CD4-positive, CD25-positive, alpha-beta regulatory T cell (primary cell): ENCODE measurements around the gene LGALS14. TPM values are rescaled to one million over a fixed set of nuclear protein-coding genes. Genes with fewer than 3 reads are reported as not detected.
"Not testable (repeated sequence)": the region's sequence is repeated elsewhere in the genome, so short reads cannot be mapped to it uniquely, and the experiment has no call there.

ENCODE experiments used
- ATAC-seq, 2 donors: fragments of 150-1000 bp; cut with Tn5 transposase; one replicate each; pipeline ENCODE4 v1.10.0; 2021; ENCODE audit warnings: low read depth in 2 of 2, moderate number of reproducible peaks in 2 of 2, moderate library complexity in 1 of 2
- DNase-seq, 3 donors: peaks; one replicate each; pipeline versions ENCODE4 v3.0.0 to v3.0.0-alpha.2; 2012 to 2022; ENCODE audit warnings: mixed read lengths in 1 of 3
- H3K27ac ChIP-seq: one replicate; pipeline ENCODE4 v1.7.0; 2013; ENCODE audit warnings: mild to moderate bottlenecking, low read length; ENCODE audit not compliant: insufficient read depth, poor library complexity, severe bottlenecking
- H3K27me3 ChIP-seq: one replicate; pipeline ENCODE4 v1.7.0; 2013; ENCODE audit warnings: low read length; ENCODE audit not compliant: control insufficient read depth, insufficient read depth
- H3K36me3 ChIP-seq: one replicate; pipeline ENCODE4 v1.7.0; 2013; ENCODE audit warnings: mild to moderate bottlenecking, low read length, moderate library complexity; ENCODE audit not compliant: control insufficient read depth, insufficient read depth
- H3K4me1 ChIP-seq: 2 replicates; pipeline ENCODE4 v1.7.0; 2013; ENCODE audit warnings: mild to moderate bottlenecking, low read length; ENCODE audit not compliant: insufficient read depth, control insufficient read depth, poor library complexity, severe bottlenecking
- H3K4me3 ChIP-seq: one replicate; pipeline ENCODE4 v1.7.0; 2013; ENCODE audit warnings: low read depth, mild to moderate bottlenecking, low read length, moderate library complexity
- H3K9me3 ChIP-seq, 2 experiments: 1 replicate in 1 of 2; 2 replicates in 1 of 2; pipeline ENCODE4 v1.7.0; 2013; ENCODE audit warnings: low read length in 2 of 2, mild to moderate bottlenecking in 1 of 2, moderate library complexity in 1 of 2; ENCODE audit not compliant: control insufficient read depth in 2 of 2
- H3K27ac Mint-ChIP-seq, 3 donors: one replicate each; pipeline ENCODE4 v1.8.0; 2020 to 2022; ENCODE audit warnings: mild to moderate bottlenecking in 3 of 3, mixed read lengths in 3 of 3, moderate library complexity in 2 of 3
- H3K27me3 Mint-ChIP-seq: one replicate; pipeline ENCODE4 v1.8.0; 2022; ENCODE audit warnings: mild to moderate bottlenecking, mixed read lengths
- H3K36me3 Mint-ChIP-seq: one replicate; pipeline ENCODE4 v1.8.0; 2020; ENCODE audit warnings: mixed read lengths
- H3K4me1 Mint-ChIP-seq, 4 donors: one replicate each; pipeline ENCODE4 v1.8.0; 2020 to 2022; ENCODE audit warnings: mixed read lengths in 4 of 4, mild to moderate bottlenecking in 1 of 4
- H3K4me3 Mint-ChIP-seq, 4 donors: one replicate each; pipeline ENCODE4 v1.8.0; 2020 to 2022; ENCODE audit warnings: mild to moderate bottlenecking in 4 of 4, mixed read lengths in 4 of 4, moderate library complexity in 3 of 4
- H3K9me3 Mint-ChIP-seq, 7 donors: one replicate each; pipeline ENCODE4 v1.8.0; 2020 to 2022; ENCODE audit warnings: mixed read lengths in 7 of 7, mild to moderate bottlenecking in 3 of 7, moderate library complexity in 2 of 7
- polyA plus RNA-seq, 4 donors: library from polyadenylated mRNA; unstranded; fragments of 300-500 nt; fragmentation: Illumina TruSeq; gene quantifications; one replicate each; pipeline ENCODE4 v1.2.3, GENCODE V29; 2021
- total RNA-seq: library from RNA; stranded (reverse); gene quantifications from one replicate; pipeline ENCODE4 v1.2.3, GENCODE V29; 2022

Gene LGALS14, protein sequence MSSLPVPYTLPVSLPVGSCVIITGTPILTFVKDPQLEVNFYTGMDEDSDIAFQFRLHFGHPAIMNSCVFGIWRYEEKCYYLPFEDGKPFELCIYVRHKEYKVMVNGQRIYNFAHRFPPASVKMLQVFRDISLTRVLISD
- total RNA-seq = not detected
- polyA plus RNA-seq = under 1 TPM in 1 of 4 donors, not detected in 3; 0.73 TPM

DNA sequence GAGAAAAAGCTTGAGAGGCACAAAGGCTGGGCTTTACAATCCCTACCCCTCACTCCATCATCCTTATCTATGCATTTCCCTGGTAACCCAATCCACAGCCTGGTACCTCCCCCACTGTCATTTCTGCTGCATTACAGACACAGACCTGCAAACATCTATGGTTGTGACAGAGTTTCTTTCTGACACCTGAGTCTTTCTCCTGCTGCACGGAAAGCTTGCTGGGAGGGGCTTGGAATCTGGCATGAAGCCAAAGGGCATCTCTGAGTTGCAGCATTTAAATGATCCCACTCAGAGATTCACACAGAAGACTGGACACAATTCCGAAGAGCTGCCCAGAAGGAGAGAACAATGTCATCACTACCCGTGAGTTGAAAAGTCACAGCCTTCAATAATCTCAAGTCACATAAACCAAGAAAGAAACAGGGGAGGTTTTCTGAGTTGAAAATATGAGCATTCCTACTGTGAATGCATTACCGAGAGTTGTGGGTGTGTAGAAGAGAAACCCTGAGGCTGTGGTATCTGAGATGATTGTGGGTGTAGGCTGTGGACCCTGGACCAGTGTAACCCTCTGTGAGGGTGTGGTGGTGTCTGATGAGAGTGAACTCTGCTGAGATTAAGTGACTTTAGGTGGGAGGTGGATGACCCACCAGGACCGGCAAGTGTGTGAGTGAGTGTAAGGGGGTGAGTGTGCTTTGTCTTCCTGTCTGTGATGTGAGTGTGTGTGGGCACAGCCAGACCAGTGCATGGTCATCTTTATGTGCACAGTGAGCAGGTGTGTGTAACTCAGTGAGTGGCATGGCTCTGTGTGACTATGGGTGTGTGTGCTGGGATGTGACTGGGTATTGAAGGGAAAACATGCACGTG is at the start of gene LGALS14:
LGALS14 (plus strand) TSS at position 301 of the 864 bp plus-strand sequence; CDS start at position 349, 48 bp downstream.
- Mint-ChIP-seq H3K36me3 (no peaks in the 10 kb centered on the region), H3K4me3 (no peak within 1 kb of the TSS), H3K27ac (peak within 1 kb of the TSS in 1 of 3 donors; percentile 42), H3K27me3 (peaks cover 7% of the 10 kb centered on the region), H3K4me1 (peaks cover 0 to 14% (median 11%) of the 10 kb centered on the region in 4 donors), H3K9me3 (no peaks in the 10 kb centered on the region)
- Histone ChIP-seq H3K9me3 (no peaks in the 10 kb centered on the region), H3K4me3 (no peak within 1 kb of the TSS), H3K27me3 (peaks cover 3% of the 10 kb centered on the region), H3K36me3 (no peaks in the 10 kb centered on the region), H3K4me1 (no peaks in the 10 kb centered on the region), H3K27ac (no peak within 1 kb of the TSS)
- DNase-seq (no peak), ATAC-seq (no peak)

DNA sequence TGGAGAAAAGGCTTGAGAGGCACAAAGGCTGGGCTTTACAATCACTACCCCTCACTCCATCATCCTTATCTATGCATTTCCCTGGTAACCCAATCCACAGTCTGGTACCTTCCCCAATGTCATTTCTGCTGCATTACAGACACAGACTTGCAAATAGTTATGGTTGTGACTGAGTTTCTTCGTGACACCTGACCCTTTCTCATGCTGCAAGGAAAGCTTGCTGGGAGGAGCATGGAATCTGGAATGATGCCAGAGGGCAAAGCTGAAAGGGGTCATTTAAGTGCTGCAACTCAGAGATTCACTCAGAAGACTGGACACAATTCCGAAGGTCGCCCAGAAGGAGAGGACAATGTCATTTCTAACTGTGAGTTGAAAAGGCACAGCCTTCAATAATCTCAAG is 48.7 kb upstream of the LGALS14 start, which contains the start of gene LGALS16:
LGALS16 (plus strand) TSS at position 301 of the 400 bp plus-strand sequence; CDS start at position 350, 49 bp downstream.
- no peak for ATAC-seq
- H3K27me3 Mint-ChIP-seq = peaks cover 8% of the 10 kb centered on the region
- H3K4me3 ChIP-seq = no peak within 1 kb of the TSS
- H3K36me3 ChIP-seq = no peaks in the 10 kb centered on the region
- DNase-seq = no peak
- H3K4me3 Mint-ChIP-seq = no peak within 1 kb of the TSS
- peaks cover 1% of the 10 kb centered on the region for H3K27me3 ChIP-seq
- H3K9me3 Mint-ChIP-seq = peaks cover 0 to 3% (median 0%) of the 10 kb centered on the region in 7 donors
- H3K4me1 ChIP-seq = no peaks in the 10 kb centered on the region
- no peaks in the 10 kb centered on the region for H3K9me3 ChIP-seq
- H3K27ac Mint-ChIP-seq = no peak within 1 kb of the TSS
- no peak within 1 kb of the TSS for H3K27ac ChIP-seq
- H3K36me3 Mint-ChIP-seq = no peaks in the 10 kb centered on the region
- no peaks in the 10 kb centered on the region for H3K4me1 Mint-ChIP-seq

DNA sequence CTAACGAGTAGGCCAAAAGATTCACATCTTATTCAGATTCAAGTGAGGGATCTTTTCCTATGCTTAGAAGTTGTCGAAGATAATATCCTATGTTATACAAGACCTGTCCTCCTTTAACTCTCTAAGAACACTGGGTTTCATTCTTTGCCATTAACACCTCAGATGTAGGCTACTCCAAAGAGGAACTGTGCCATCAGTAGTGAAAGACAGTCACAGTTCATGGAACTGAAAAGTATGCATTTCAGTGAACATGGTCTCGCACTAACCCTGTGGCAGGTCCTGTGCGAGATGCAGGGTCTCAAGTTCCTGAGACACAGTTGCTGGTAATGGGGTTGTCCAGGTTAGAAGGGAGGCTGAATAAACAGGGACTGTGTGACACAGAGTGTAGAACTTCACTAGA is 44.5 kb upstream of the LGALS14 start:
- H3K9me3 Mint-ChIP-seq = peaks cover 0 to 3% (median 0%) of the 10 kb centered on the region in 7 donors
- no peaks in the 10 kb centered on the region for H3K4me1 ChIP-seq
- H3K27ac Mint-ChIP-seq = no peak overlapping the region
- DNase-seq (no peak), ATAC-seq (no peak)
- H3K4me3 Mint-ChIP-seq = no peak overlapping the region
- H3K36me3 ChIP-seq = no peaks in the 10 kb centered on the region
- peaks cover 26% of the 10 kb centered on the region for H3K27me3 Mint-ChIP-seq
- no peak overlapping the region for H3K4me3 ChIP-seq
- H3K9me3 ChIP-seq = no peaks in the 10 kb centered on the region
- H3K27me3 ChIP-seq = peaks cover 10% of the 10 kb centered on the region
- H3K27ac ChIP-seq = no peak overlapping the region
- no peaks in the 10 kb centered on the region for H3K36me3 Mint-ChIP-seq
- H3K4me1 Mint-ChIP-seq = no peaks in the 10 kb centered on the region

DNA sequence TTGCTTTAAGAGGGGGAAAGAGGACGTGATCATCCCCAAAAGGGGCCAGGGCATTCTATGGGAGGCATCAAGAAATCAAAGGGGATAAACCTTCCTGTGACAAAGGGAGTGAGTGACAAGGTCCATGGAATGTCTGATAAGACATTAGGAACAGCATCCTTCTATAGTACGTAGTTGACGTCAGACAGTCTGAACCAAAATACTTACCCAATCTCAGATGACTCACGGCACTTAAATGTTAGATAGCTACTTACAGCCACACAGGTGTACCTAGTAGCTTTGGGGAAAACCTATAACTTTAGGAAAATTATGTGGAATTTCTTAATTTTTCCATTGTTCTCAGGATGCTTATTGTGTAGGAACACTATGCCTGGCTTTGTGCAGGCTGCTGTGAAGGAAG is 43.6 kb upstream of the LGALS14 start:
- Mint-ChIP-seq H3K27ac (no peak overlapping the region), H3K4me3 (no peak overlapping the region), H3K27me3 (peaks cover 24% of the 10 kb centered on the region), H3K36me3 (no peaks in the 10 kb centered on the region), H3K4me1 (no peaks in the 10 kb centered on the region), H3K9me3 (peaks cover 0 to 8% (median 0%) of the 10 kb centered on the region in 7 donors)
- no peaks in the 10 kb centered on the region for H3K4me1 ChIP-seq
- ATAC-seq (no peak), DNase-seq (no peak)
- H3K9me3 ChIP-seq = peaks cover 0 to 2% of the 10 kb centered on the region in 2 experiments
- H3K36me3 ChIP-seq = no peaks in the 10 kb centered on the region
- no peak overlapping the region for H3K27ac ChIP-seq
- no peak overlapping the region for H3K4me3 ChIP-seq
- peaks cover 11% of the 10 kb centered on the region for H3K27me3 ChIP-seq

DNA sequence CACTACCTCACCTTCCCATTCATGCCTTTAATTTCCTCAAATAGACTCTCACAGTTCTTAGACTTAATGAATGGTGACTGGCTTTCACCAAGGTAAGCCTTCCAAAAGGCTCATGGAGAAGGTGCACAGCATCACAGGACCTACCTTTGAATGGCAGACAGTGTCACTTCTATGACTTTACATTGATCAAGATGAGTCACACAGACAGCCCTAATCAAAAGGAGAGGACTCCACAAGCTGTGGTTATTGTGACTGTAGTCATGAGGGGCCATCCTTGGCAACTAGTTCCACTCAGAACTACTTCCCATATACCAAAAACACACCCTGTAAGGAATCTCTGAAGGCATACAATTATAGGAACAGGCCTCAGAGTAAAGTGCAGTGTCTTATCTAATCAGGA is 42.7 kb upstream of the LGALS14 start:
- H3K4me1 Mint-ChIP-seq = no peaks in the 10 kb centered on the region
- ATAC-seq (no peak), DNase-seq (no peak)
- H3K27ac Mint-ChIP-seq = no peak overlapping the region
- H3K9me3 Mint-ChIP-seq = peaks cover 0 to 12% (median 2%) of the 10 kb centered on the region in 7 donors
- no peaks in the 10 kb centered on the region for H3K36me3 Mint-ChIP-seq
- peaks cover 12% of the 10 kb centered on the region for H3K27me3 ChIP-seq
- no peak overlapping the region for H3K4me3 Mint-ChIP-seq
- H3K36me3 ChIP-seq = no peaks in the 10 kb centered on the region
- H3K4me3 ChIP-seq = no peak overlapping the region
- peaks cover 28% of the 10 kb centered on the region for H3K27me3 Mint-ChIP-seq
- no peak overlapping the region for H3K27ac ChIP-seq
- H3K4me1 ChIP-seq = no peaks in the 10 kb centered on the region
- peaks cover 0 to 5% of the 10 kb centered on the region in 2 experiments for H3K9me3 ChIP-seq

DNA sequence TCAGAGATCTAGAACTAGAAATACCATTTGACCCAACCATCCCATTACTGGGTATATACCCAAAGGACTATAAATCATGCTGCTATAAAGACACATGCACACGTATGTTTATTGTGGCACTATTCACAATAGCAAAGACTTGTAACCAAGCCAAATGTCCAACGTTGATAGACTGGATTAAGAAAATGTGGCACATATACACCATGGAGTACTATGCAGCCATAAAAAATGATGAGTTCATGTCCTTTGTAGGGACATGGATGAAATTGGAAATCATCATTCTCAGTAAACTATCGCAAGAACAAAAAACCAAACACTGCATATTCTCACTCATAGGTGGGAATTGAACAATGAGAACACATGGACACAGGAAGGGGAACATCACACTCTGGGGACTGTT is 34.4 kb upstream of the LGALS14 start:
- H3K9me3 ChIP-seq, H3K4me3 Mint-ChIP-seq, H3K36me3 Mint-ChIP-seq, H3K36me3 ChIP-seq, H3K27ac Mint-ChIP-seq, H3K4me1 ChIP-seq, H3K4me3 ChIP-seq, H3K4me1 Mint-ChIP-seq, DNase-seq, H3K27ac ChIP-seq, ATAC-seq: not testable (repeated sequence)
- Mint-ChIP-seq H3K9me3 (peaks cover 0 to 12% (median 2%) of the 10 kb centered on the region in 7 donors), H3K27me3 (peaks cover 22% of the 10 kb centered on the region)
- peaks cover 11% of the 10 kb centered on the region for H3K27me3 ChIP-seq

DNA sequence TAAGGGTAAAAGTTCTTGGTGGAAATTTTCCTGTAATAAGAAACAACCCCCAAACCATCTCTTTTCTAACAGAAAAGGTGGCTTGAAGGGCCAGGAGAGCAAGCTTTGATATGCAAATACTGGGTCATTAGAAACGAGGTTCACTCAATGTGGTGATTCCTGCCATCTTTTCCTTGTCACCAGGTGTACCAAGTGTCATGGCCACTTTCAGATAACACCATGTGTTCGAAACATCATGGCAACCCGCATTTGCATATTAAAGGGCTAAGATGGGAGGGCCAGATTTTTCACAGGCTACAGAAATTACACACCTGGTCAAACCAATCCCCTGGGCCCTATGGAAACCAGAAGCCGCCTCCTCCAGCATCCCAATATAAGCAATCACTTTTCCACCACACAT is 33.3 kb upstream of the LGALS14 start:
- ATAC-seq = no peak
- Mint-ChIP-seq H3K27me3 (peaks cover 21% of the 10 kb centered on the region), H3K4me3 (no peak overlapping the region)

More for the DNA sequence above, 33.3 kb upstream of the LGALS14 start:
- DNase-seq = no peak
- Mint-ChIP-seq H3K27ac (no peak overlapping the region), H3K9me3 (peaks cover 0 to 6% (median under 1%) of the 10 kb centered on the region in 7 donors), H3K36me3 (no peaks in the 10 kb centered on the region), H3K4me1 (peaks cover 3 to 10% (median 7%) of the 10 kb centered on the region in 4 donors)
- H3K9me3 ChIP-seq = peaks cover 0 to under 1% of the 10 kb centered on the region in 2 experiments
- H3K36me3 ChIP-seq = no peaks in the 10 kb centered on the region
- peaks cover 9% of the 10 kb centered on the region for H3K27me3 ChIP-seq
- no peak overlapping the region for H3K27ac ChIP-seq
- H3K4me3 ChIP-seq = no peak overlapping the region
- H3K4me1 ChIP-seq = no peaks in the 10 kb centered on the region
